Lower leg skin (tissue), 4 donors: ENCODE results near the gene ISM2. TPM values are rescaled to one million over a fixed set of nuclear protein-coding genes. Genes with fewer than 3 reads are reported as not detected.

Experiments used
- DNase-seq, 2 donors: peaks; one replicate each; pipeline ENCODE4 v3.0.0-alpha.2; 2019; ENCODE audit warnings: low spot score in 2 of 2
- H3K4me3 ChIP-seq: fragments of 200-600 bp; sonication (generic); 2 replicates; pipeline ENCODE4 v1.5.1; 2017; ENCODE audit warnings: mild to moderate bottlenecking, low read depth; ENCODE audit not compliant: poor library complexity, severe bottlenecking
- POLR2A ChIP-seq, 2 donors: fragments of 450-650 bp; IDR thresholded peaks; one replicate each; pipeline ENCODE4 v1.6.1; 2016 to 2017; ENCODE audit warnings: antibody characterized with exemption in 2 of 2, mild to moderate bottlenecking in 1 of 2, moderate library complexity in 1 of 2
- WGBS, 2 donors: methylation state at CpG; one replicate each; pipeline ENCODE4 v1.1.5; 2018; 5-methylcytosine and 5-hydroxymethylcytosine counted together
- intact Hi-C: fragments of 100-400 bp; cut with DNase I; formaldehyde crosslinking; loops from one replicate; pipeline ENCODE4 v1.15.0; 2023; ENCODE audit warnings: low total_unique reads
- total RNA-seq, 4 donors: library from RNA; depleted of rRNA; stranded (reverse); fragments of >200 nt; gene quantifications; one replicate each; pipeline ENCODE4 v1.1.0, GENCODE V29; 2016
- TF ChIP-seq, protein P1 (sequence below), 3 donors: fragments of 450-650 bp; IDR thresholded peaks; one replicate each; pipeline ENCODE4 v1.5.1; 2016; ENCODE audit warnings: antibody characterized with exemption in 3 of 3, mild to moderate bottlenecking in 3 of 3, moderate library complexity in 2 of 3

Gene ISM2
- total RNA-seq, 4 donors from 2014 or later: 0.19 to 0.27 TPM; not detected in 2

DNA sequence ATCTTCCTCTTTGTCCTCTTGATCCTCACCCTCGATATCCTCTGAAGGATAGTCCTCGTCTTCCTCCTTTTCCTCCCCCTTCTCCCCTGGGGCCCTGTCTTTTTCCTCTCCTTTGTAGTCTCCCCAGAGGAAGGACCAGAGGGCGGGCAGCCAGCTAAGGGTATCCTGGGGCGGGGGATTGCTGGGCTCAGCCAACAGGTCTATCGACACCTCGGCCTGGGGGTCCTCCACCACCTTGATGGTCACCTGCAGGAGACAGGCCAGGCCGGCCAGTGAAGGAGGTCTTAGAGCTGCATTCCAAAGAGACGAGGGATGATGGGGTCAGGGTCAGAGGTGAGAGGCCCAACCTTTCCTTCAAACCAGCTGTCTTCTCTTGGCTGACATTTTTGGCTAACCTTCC is 16.2 kb downstream of the ISM2 start:
- WGBS, 2 donors: 72 to 81% methylated on average over 8 of the region's 8 CpGs
- no peak overlapping the region for H3K4me3 ChIP-seq
- DNase-seq: no peak
- TF ChIP-seq, protein P1, sequence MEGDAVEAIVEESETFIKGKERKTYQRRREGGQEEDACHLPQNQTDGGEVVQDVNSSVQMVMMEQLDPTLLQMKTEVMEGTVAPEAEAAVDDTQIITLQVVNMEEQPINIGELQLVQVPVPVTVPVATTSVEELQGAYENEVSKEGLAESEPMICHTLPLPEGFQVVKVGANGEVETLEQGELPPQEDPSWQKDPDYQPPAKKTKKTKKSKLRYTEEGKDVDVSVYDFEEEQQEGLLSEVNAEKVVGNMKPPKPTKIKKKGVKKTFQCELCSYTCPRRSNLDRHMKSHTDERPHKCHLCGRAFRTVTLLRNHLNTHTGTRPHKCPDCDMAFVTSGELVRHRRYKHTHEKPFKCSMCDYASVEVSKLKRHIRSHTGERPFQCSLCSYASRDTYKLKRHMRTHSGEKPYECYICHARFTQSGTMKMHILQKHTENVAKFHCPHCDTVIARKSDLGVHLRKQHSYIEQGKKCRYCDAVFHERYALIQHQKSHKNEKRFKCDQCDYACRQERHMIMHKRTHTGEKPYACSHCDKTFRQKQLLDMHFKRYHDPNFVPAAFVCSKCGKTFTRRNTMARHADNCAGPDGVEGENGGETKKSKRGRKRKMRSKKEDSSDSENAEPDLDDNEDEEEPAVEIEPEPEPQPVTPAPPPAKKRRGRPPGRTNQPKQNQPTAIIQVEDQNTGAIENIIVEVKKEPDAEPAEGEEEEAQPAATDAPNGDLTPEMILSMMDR (IDR thresholded peaks at IDR 0.05): no peak
- no peak for TF ChIP-seq POLR2A (IDR thresholded peaks at IDR 0.05)
- intact Hi-C loops: no loop called here

DNA sequence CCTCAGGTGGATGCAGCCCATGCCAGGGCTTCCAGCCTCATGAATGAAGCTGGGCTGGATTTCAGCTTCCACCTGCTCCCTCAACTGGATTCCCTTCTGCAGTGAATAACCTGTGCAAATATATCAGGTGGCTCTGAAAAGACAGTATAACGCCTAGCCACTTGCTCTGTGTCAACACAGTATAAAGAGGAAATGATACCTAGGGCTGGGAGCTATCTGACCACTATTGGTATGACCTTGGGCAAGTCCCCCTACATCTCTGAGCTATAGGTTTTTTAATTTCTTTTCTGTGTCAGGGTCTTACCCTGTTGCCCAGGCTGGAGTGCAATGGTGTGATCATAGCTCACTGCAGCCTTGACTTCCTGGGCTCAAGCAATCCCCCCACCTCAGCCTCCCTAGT is 19.8 kb downstream of the ISM2 start:
- DNase-seq: no peak
- TF ChIP-seq, protein P1 (IDR thresholded peaks at IDR 0.05): no peak
- no peak for TF ChIP-seq POLR2A (IDR thresholded peaks at IDR 0.05)
- WGBS, 2 donors: 75 to 91% methylated on average over 1 of the region's 1 CpG
- intact Hi-C loops: no loop called here
- H3K4me3 ChIP-seq: no peak overlapping the region

DNA sequence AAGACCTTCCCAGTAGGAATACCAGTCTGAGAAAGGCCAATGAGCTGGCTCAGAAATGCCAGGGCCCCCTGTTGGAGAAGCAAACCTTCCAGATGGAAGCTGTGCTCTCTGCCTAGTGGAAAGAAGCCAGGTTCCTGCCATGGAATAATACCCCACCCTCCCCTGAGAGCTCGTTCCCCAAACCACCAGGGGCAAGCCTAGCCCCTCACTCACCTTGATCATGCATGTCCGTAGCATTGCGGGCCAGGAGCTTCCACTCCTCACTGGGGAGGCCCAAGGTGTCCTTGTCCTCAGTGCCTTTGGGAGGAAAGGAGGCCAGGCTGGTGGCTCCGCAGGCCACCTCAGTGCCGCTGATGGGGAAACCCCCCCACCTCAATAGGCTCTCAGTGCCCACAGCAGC is 20.6 kb downstream of the ISM2 start:
- intact Hi-C loops: no loop called here
- WGBS, 2 donors: 84 to 90% methylated on average over 5 of the region's 5 CpGs
- TF ChIP-seq, protein P1 (IDR thresholded peaks at IDR 0.05): no peak
- no peak for TF ChIP-seq POLR2A (IDR thresholded peaks at IDR 0.05)
- no peak overlapping the region for H3K4me3 ChIP-seq
- no peak for DNase-seq

DNA sequence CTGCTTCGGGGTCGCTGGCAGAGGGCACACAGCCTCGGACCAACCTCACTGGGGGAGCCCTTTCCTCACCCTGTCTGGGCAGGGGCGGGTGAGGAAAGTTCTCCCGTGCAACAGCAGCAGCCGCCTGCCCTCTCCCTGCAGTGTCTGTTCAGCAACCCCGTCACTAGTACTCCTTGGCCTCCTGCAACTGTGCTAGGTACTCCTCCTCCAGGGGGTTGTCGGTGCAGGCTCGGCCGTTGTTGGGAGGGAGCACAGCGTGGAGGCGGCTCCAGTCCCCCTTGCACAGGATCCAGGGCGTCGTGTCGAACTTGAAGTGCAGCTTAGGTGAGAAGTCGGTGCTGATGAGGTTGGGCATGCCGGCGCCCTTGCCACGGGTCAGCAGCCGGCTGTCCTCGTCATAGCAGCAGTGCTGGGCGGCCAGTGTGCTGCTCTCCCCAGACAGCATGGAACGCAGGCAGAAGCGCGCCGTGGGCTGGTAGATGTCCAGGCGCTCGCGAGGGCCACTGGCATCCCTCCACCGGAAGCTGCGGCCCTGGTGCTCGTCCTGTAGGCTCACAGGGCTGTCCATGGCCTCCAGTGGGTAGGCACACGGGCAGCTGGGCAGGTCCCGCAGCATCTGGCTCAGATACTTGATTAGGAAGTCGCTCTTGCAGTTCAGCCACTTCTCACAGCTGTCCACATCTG is 23.0 kb downstream of the ISM2 start:
- peak in 1 of 2 donors; percentile 72 for DNase-seq
- intact Hi-C loops: no loop called here
- H3K4me3 ChIP-seq: no peak overlapping the region
- WGBS, 2 donors: 88 to 91% methylated on average over 14 to 30 of the region's 35 CpGs
- no peak for TF ChIP-seq POLR2A (IDR thresholded peaks at IDR 0.05)
- TF ChIP-seq, protein P1 (IDR thresholded peaks at IDR 0.05): no peak

DNA sequence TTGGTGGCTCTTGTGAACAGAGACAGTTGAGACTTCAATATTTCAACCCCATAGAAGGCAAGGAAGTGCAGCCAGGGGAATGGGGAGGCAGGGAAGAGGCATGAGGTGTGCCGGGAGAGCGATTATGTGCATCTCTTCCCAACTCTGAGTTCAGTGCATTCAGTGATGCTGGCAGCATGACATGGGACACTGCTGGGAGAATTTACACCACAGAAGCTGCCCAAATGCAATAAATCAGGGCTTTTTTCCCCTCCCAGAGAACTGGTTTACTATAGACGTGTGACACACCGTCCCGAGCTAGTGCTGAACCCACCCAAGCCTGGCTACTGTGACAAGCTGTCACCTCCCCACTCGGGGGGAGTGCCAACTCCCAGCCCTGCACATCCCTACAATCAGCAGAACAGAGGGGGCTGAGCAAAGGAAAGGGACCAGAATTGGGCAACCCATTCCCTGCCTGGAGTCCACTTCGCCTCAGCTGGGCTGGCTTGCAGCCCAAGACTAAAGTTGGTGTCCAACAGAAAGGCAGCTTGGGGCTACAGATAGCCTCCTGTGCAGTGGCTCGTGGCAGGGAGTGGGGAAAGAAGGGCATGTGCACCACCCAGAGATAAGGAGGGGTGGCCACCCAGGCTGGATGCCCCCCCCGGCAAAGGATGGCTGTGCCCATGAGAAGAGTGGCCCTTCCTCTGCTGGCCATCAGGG is 24.0 kb downstream of the ISM2 start:
- WGBS, 2 donors: 53 to 64% methylated on average over 9 of the region's 9 CpGs
- DNase-seq: no peak
- no peak overlapping the region for H3K4me3 ChIP-seq
- intact Hi-C loops: no loop called here
- TF ChIP-seq POLR2A (IDR thresholded peaks at IDR 0.05): no peak
- TF ChIP-seq, protein P1 (IDR thresholded peaks at IDR 0.05): no peak
